SK-N-SH (cell line): ENCODE results near the gene DCTN4. TPM values are rescaled to one million over a fixed set of nuclear protein-coding genes. Genes with fewer than 3 reads are reported as not detected.

Experiments used
- CTCF ChIA-PET: fragments of 300-600, 350-600 bp; formaldehyde crosslinking; extraction: SDS; loops from one replicate; lab custom pipeline; 2021; lab: Yijun Ruan, JAX
- POLR2A ChIA-PET: fragments of 350-600 bp; sonication (Branson Sonifier 250); formaldehyde crosslinking; extraction: SDS; loops from one replicate; lab custom pipeline; 2020; ENCODE audit warnings: antibody characterized with exemption, inconsistent platforms; lab: Yijun Ruan, JAX
- DNase-seq: peaks from one replicate; pipeline ENCODE4 v3.0.0; 2012
- H2AFZ ChIP-seq: fragments of 200-600 bp; sonication (generic); 2 replicates; pipeline ENCODE4 v1.8.1; 2016; ENCODE audit warnings: antibody characterized with exemption, mild to moderate bottlenecking, low read depth
- H3F3A ChIP-seq: fragments of 200-600 bp; sonication (generic); replicated peaks from 2 replicates; pipeline ENCODE3; 2016; ENCODE audit warnings: antibody characterized with exemption, mild to moderate bottlenecking; ENCODE audit not compliant: insufficient read depth
- H3K27ac ChIP-seq, 2 experiments: fragments of 200-500 bp in 1 of 2; fragments of 200-600 bp in 1 of 2; sonication (Bioruptor generic) in 1 of 2; sonication (generic), shearing (Covaris generic) in 1 of 2; 2 replicates each; pipeline versions ENCODE4 v1.5.1 to v1.6.1; 2014 to 2016; ENCODE audit warnings: low read depth in 2 of 2, inconsistent platforms in 1 of 2, low read length in 1 of 2, mild to moderate bottlenecking in 1 of 2, mixed read lengths in 1 of 2
- H3K27me3 ChIP-seq: fragments of 200-600 bp; sonication (generic), shearing (Covaris generic); 2 replicates; pipeline ENCODE4 v1.6.1; 2016; ENCODE audit warnings: mixed run types; ENCODE audit not compliant: insufficient read depth
- H3K36me3 ChIP-seq, 2 experiments: fragments of 200-500 bp in 1 of 2; fragments of 200-600 bp in 1 of 2; sonication (Bioruptor generic) in 1 of 2; sonication (generic) in 1 of 2; replicated peaks in 1 of 2; 2 replicates each; pipeline versions ENCODE3 to v1.5.1; 2014 to 2016; ENCODE audit warnings: low read length in 1 of 2, mild to moderate bottlenecking in 1 of 2; ENCODE audit not compliant: insufficient read depth in 2 of 2, control insufficient read depth in 1 of 2
- H3K4me1 ChIP-seq, 2 experiments: fragments of 200-500 bp in 1 of 2; fragments of 200-600 bp in 1 of 2; sonication (Bioruptor generic) in 1 of 2; sonication (generic), shearing (Covaris generic) in 1 of 2; 2 replicates each; pipeline versions ENCODE4 v1.5.1 to v1.6.1; 2014 to 2016; ENCODE audit warnings: low read depth in 1 of 2, low read length in 1 of 2, mixed run types in 1 of 2; ENCODE audit not compliant: insufficient read depth in 2 of 2, control insufficient read depth in 1 of 2
- H3K4me2 ChIP-seq: fragments of 200-600 bp; sonication (generic), shearing (Covaris generic); 2 replicates; pipeline ENCODE4 v1.6.1; 2017; ENCODE audit warnings: mixed run types
- H3K4me3 ChIP-seq, 2 experiments: fragments of 200-500 bp in 1 of 2; fragments of 200-600 bp in 1 of 2; sonication (Bioruptor generic) in 1 of 2; sonication (generic), shearing (Covaris generic) in 1 of 2; 2 replicates each; pipeline versions ENCODE4 v1.5.1 to v1.8.1; 2014 to 2016; ENCODE audit warnings: low read depth in 2 of 2, inconsistent platforms in 1 of 2, low read length in 1 of 2, mild to moderate bottlenecking in 1 of 2, mixed read lengths in 1 of 2, moderate library complexity in 1 of 2
- H3K79me2 ChIP-seq: fragments of 200-600 bp; sonication (generic); 2 replicates; pipeline ENCODE4 v1.8.1; 2017; ENCODE audit warnings: mild to moderate bottlenecking; ENCODE audit not compliant: insufficient read depth
- H3K9ac ChIP-seq: fragments of 200-600 bp; sonication (generic); 2 replicates; pipeline ENCODE4 v1.6.1; 2017; ENCODE audit warnings: mixed run types
- H3K9me2 ChIP-seq: fragments of 200-600 bp; sonication (generic); 2 replicates; pipeline ENCODE4 v1.6.1; 2017; ENCODE audit warnings: mixed run types
- H3K9me3 ChIP-seq: fragments of 200-600 bp; sonication (generic); 2 replicates; pipeline ENCODE4 v1.6.1; 2017; ENCODE audit warnings: mixed run types, mild to moderate bottlenecking, moderate library complexity
- H4K20me1 ChIP-seq: fragments of 200-600 bp; sonication (generic); 2 replicates; pipeline ENCODE4 v1.6.1; 2017; ENCODE audit warnings: mild to moderate bottlenecking, mixed run types; ENCODE audit not compliant: insufficient read depth
- CHD2 ChIP-seq: fragments of 150-350 bp; IDR thresholded peaks from 2 replicates; pipeline ENCODE4 v1.6.1; 2018; ENCODE audit warnings: low read length; ENCODE audit not compliant: partially characterized antibody
- ELF1 ChIP-seq: IDR thresholded peaks from 2 replicates; pipeline ENCODE4 v1.4.0; 2012
- FOXJ3 ChIP-seq: sonication (generic); formaldehyde crosslinking; IDR thresholded peaks from 2 replicates; pipeline ENCODE4 v1.5.1; 2020; ENCODE audit warnings: mild to moderate bottlenecking, missing genetic modification reagents
- JUND ChIP-seq: IDR thresholded peaks from 2 replicates; pipeline ENCODE4 v1.4.0; 2012
- MXI1 ChIP-seq: IDR thresholded peaks from 2 replicates; pipeline ENCODE4 v1.6.1; 2012; ENCODE audit warnings: mild to moderate bottlenecking, low read depth, low read length, improper control_type of control experiment
- NFIC ChIP-seq: IDR thresholded peaks from 2 replicates; pipeline ENCODE4 v1.4.0; 2012; ENCODE audit warnings: borderline replicate concordance
- NRF1 ChIP-seq: IDR thresholded peaks from 2 replicates; pipeline ENCODE4 v1.6.1; 2012; ENCODE audit warnings: low read depth, mild to moderate bottlenecking, low read length
- POLR2AphosphoS5 ChIP-seq: IDR thresholded peaks from 2 replicates; pipeline ENCODE4 v1.6.1; 2012; ENCODE audit warnings: low read depth, low read length
- RAD21 ChIP-seq: IDR thresholded peaks from 2 replicates; pipeline ENCODE4 v1.6.1; 2012; ENCODE audit warnings: mild to moderate bottlenecking, low read length
- RCOR1 ChIP-seq: fragments of 150-350 bp; IDR thresholded peaks from 2 replicates; pipeline ENCODE4 v1.6.1; 2017; ENCODE audit warnings: antibody characterized with exemption, low read length
- RFX5 ChIP-seq: IDR thresholded peaks from 2 replicates; pipeline ENCODE4 v1.6.1; 2012; ENCODE audit warnings: mild to moderate bottlenecking, improper control_type of control experiment, low read length
- SIN3A ChIP-seq: IDR thresholded peaks from 2 replicates; pipeline ENCODE4 v1.6.1; 2012; ENCODE audit warnings: low read depth, mild to moderate bottlenecking, low read length, moderate library complexity, borderline replicate concordance
- TAF1 ChIP-seq: IDR thresholded peaks from 2 replicates; pipeline ENCODE4 v1.6.1; 2012; ENCODE audit warnings: low read depth, mild to moderate bottlenecking, low read length, moderate library complexity, borderline replicate concordance
- TEAD4 ChIP-seq: IDR thresholded peaks from 2 replicates; pipeline ENCODE4 v1.4.0; 2012; ENCODE audit warnings: mild to moderate bottlenecking, borderline replicate concordance; ENCODE audit not compliant: insufficient read depth
- YY1 ChIP-seq: IDR thresholded peaks from 2 replicates; pipeline ENCODE4 v1.4.0; 2012; ENCODE audit warnings: low read depth, mild to moderate bottlenecking
- WGBS: methylation state at CpG from one replicate; pipeline ENCODE4 v1.1.6; 2017; ENCODE audit warnings: low lambda C conversion rate; 5-methylcytosine and 5-hydroxymethylcytosine counted together
- polyA plus RNA-seq, 3 experiments: library from polyadenylated mRNA; depleted of rRNA; stranded (reverse); fragments of >200 nt; gene quantifications; 2 replicates each; pipeline ENCODE4 v1.2.3, GENCODE V29; 2012
- TF ChIP-seq, protein P1 (sequence below): IDR thresholded peaks from 2 replicates; pipeline ENCODE4 v1.4.0; 2012; ENCODE audit warnings: low read depth
- TF ChIP-seq, protein P2 (sequence below): IDR thresholded peaks from 2 replicates; pipeline ENCODE4 v1.4.0; 2012; ENCODE audit warnings: low read depth, borderline replicate concordance

Gene DCTN4
- polyA plus RNA-seq, 1 of the 3 experiments (the other 2 are of a cell fraction), result 22.8 TPM

DNA sequence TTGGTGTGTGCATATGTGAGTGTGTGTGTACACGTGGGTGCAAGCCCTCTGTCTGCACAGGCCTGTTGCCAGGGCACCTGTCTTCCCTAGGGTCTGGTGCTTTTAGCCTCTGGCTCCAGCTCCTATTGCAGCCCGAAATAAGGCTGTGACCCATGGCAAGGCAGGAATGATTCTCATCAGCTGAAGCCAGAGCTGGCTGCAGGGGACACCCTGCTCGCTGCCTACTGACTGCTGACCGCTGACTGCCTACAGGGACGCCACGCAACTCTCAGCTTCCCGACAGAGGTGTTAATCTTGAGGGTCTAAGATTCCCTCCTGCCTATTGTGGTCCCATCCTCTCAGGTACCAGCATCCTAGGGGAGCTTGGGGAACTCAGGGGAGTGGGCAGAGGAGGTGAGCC is 97.7 kb downstream of the DCTN4 start, which contains the start of gene MYOZ3 (continued):
- TF ChIP-seq SIN3A, result no peak
- no peak for TF ChIP-seq JUND
- TF ChIP-seq POLR2AphosphoS5, result no peak
- no peak for TF ChIP-seq RFX5
- no peak for TF ChIP-seq ELF1
- no peak for TF ChIP-seq YY1
- TF ChIP-seq CHD2, result no peak

DNA sequence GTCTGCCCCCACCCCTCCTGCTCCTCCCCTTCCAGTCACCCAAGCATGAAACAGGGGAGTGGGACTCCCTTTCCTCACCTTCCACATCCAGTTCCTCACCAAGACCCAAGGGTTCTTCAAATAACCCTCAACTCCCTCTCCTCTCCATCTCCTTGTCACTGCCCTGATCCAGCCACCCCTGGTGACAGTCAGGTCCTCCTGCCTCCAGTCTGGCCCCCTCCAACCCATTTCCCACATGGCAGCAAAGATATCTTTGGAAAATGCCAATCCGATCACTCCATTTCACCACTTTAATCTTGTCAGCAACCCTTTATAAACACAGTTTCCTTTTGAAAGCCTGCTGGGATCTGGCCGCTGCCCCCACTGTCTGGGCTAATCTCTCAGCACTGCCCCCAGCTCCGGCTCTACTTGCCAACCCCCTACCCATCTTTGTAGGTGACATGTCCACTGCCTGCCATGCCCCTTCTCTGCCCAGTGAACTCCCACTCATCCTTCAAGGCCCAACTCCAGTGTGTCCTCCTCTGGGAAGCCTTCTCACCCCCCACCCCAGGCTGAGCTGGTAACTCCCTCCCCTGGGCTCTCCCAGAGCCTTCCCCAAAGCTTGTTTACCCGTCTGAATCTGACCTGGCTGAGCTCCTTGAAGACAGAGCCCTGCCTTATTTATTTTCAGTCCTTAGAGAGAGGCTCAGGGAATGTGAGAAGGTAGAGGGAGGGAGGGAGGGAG is 98.5 kb downstream of the DCTN4 start:
- Histone ChIP-seq H4K20me1 (no peaks in the 10 kb centered on the region), H3K36me3 (no peaks in the 10 kb centered on the region), H2AFZ (no peak overlapping the region), H3K27me3 (no peaks in the 10 kb centered on the region), H3K9me3 (no peaks in the 10 kb centered on the region), H3K4me1 (peaks cover 0 to 33% of the 10 kb centered on the region in 2 experiments; a peak in 1 of 4 replicates), H3K27ac (no peak overlapping the region), H3K79me2 (no peaks in the 10 kb centered on the region), H3K9me2 (no peaks in the 10 kb centered on the region), H3K4me2 (no peak overlapping the region), H3K4me3 (no peak overlapping the region), H3K9ac (no peak overlapping the region), H3F3A (no peaks in the 10 kb centered on the region)
- ChIA-PET CTCF (interaction anchor here (0.6 to 12.2 kb wide), 7 partner anchors 30 to 187 kb away, joined by 3 to 160 read pairs (median 5); partner anchors contain the start of gene RBM22), POLR2A (interaction anchor here (1.2 kb wide), 1 partner anchor 100 kb away, joined by 3 read pairs; no protein-coding TSS in a partner anchor)
- TF ChIP-seq, protein P1, sequence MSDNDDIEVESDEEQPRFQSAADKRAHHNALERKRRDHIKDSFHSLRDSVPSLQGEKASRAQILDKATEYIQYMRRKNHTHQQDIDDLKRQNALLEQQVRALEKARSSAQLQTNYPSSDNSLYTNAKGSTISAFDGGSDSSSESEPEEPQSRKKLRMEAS, result no peak
- no peak for TF ChIP-seq MXI1
- no peak for TF ChIP-seq TAF1
- no peak for TF ChIP-seq SIN3A
- no peak for TF ChIP-seq RAD21
- TF ChIP-seq, protein P2, sequence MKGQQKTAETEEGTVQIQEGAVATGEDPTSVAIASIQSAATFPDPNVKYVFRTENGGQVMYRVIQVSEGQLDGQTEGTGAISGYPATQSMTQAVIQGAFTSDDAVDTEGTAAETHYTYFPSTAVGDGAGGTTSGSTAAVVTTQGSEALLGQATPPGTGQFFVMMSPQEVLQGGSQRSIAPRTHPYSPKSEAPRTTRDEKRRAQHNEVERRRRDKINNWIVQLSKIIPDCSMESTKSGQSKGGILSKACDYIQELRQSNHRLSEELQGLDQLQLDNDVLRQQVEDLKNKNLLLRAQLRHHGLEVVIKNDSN, result no peak
- TF ChIP-seq RFX5, result no peak
- no peak for TF ChIP-seq YY1
- no peak for TF ChIP-seq NFIC
- TF ChIP-seq CHD2, result no peak
- no peak for TF ChIP-seq RCOR1
- no peak for TF ChIP-seq TEAD4
- no peak for TF ChIP-seq NRF1
- no peak for TF ChIP-seq FOXJ3 (CRISPR knock-in tag)
- no peak for TF ChIP-seq POLR2AphosphoS5
- peak; percentile 11 for DNase-seq
- 83% methylated on average over 4 of the region's 4 CpGs for WGBS
